GM21390 (cell line): ENCODE data around the gene RTEL1.
"Not testable (repeated sequence)": the region's sequence is repeated elsewhere in the genome, so short reads cannot be mapped to it uniquely, and the experiment has no call there.

Source experiments
- ATAC-seq: cut with Tn5 transposase; IDR thresholded peaks from one replicate; pipeline ENCODE4 v1.9.1; 2021; ENCODE audit not compliant: unreplicated experiment

Gene RTEL1, protein sequence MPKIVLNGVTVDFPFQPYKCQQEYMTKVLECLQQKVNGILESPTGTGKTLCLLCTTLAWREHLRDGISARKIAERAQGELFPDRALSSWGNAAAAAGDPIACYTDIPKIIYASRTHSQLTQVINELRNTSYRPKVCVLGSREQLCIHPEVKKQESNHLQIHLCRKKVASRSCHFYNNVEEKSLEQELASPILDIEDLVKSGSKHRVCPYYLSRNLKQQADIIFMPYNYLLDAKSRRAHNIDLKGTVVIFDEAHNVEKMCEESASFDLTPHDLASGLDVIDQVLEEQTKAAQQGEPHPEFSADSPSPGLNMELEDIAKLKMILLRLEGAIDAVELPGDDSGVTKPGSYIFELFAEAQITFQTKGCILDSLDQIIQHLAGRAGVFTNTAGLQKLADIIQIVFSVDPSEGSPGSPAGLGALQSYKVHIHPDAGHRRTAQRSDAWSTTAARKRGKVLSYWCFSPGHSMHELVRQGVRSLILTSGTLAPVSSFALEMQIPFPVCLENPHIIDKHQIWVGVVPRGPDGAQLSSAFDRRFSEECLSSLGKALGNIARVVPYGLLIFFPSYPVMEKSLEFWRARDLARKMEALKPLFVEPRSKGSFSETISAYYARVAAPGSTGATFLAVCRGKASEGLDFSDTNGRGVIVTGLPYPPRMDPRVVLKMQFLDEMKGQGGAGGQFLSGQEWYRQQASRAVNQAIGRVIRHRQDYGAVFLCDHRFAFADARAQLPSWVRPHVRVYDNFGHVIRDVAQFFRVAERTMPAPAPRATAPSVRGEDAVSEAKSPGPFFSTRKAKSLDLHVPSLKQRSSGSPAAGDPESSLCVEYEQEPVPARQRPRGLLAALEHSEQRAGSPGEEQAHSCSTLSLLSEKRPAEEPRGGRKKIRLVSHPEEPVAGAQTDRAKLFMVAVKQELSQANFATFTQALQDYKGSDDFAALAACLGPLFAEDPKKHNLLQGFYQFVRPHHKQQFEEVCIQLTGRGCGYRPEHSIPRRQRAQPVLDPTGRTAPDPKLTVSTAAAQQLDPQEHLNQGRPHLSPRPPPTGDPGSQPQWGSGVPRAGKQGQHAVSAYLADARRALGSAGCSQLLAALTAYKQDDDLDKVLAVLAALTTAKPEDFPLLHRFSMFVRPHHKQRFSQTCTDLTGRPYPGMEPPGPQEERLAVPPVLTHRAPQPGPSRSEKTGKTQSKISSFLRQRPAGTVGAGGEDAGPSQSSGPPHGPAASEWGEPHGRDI (N-terminal part only)

DNA sequence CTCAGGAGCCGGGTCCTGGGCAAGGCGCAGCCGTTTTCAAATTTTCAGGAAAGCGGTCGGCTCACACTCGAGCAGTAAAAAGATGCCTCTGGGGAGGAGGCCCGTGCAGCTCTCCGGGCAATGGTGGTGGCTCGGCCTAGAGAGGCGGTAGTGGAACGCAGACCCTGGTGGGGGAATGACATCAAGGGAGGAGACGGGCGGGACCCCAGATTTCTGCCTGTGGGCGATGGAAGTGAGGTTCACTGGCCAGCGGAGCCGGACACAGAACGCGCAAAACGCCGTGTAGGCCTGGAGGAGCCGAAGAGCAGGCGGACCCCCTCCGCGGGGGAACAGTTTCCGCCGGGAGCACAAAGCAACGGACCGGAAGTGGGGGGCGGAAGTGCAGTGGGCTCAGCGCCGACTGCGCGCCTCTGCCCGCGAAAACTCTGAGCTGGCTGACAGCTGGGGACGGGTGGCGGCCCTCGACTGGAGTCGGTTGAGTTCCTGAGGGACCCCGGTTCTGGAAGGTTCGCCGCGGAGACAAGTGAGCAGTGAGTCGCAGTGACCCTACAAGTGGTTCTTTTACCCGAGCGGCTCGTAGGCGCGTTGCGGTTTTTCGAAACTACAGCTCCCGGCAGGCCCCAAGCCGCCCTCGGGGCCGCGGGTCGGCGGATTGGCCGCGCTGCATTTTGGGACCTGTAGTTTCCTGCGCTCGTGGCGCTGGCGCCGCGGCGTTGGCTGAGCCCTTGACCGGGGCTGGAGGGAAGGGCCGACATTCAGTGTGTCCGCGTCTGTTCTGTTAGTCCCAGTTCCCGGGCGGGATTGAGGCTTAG, at the start of gene RTEL1:
Gene RTEL1 (plus strand): TSS at position 376 of the 812 bp plus-strand sequence. CDS start 1,091 bp downstream, outside the sequence.
- ATAC-seq = peak; percentile 76

DNA sequence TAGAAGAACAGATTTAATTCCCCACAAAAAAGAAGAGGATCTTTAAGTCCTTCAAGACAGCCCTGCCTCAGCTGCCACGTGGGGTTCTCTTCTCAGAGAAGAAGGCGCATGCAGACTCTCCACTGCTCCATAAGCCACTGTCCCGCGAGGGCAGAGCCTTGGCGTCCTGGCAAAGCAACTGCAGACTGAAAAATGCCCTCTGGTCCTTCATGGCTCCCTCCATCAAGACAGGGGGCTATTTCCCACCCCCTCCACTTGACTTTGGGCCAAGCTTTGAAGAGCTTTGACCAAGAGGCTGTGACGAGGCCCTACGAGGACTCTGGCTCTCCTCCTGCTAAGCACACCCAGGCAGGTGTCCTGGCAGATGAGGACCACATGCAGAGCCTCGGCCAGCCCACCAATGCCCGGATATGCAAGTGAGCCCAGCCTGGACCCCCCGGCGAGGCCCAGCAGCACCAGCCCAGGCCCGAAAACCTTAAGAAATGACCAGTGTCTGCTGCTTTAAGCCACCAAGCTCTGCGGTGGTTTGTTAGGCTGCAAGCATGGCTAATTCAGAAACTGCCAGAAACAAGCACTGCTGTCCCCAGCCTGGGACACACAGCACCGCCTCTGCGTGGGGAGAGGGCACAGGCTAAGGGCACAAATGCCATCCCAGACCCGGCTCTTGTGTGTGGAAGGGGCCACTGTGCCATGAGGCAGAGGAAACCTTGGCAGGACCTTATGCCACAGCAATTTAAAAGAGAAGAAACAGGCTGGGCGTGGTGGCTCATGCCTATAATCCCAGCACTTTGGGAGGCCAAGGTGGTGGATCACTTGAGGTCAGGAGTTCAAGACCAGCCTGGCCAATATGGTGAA, 47.3 kb upstream of the RTEL1 start:
- ATAC-seq = no peak

- ATAC-seq = no peak
These were observed 46.5 kb upstream of the RTEL1 start for GRCh38 chr20:63611646-63612045.

DNA sequence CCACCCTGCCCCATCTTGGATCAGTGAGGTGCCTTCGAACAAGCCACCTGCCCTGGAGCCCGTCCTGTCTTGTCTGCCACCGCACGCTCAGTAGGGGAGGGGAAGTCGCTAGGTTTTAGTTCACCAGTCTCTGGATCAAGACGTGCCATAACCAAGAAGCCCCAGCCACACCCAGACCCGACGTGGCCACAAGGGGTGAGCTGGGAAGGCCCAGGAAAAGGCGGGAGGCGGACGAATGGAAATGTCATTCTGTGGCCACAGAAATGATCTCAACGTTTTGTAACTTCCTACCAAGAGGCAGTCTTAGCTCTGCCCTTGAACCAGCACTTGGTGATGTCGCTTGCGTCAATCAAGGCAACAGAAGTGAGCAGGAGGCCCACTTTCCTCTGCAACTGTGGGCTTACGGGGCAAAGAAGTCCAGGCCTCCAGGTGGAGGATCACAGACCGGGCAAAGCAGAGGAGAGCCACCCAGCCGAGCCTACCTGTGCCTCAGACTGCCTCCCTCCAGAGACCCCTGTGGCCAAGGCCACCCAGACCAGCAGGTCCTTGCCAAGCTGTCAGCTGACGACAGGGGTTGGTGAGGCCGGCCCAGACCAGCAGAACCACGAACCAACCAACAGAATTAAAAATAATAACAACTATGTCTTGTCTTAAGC, 45.7 kb upstream of the RTEL1 start:
- ATAC-seq = no peak

GRCh38 chr20:63613863-63614594, 44.1 kb upstream of the RTEL1 start:
- ATAC-seq = not testable (repeated sequence)

DNA sequence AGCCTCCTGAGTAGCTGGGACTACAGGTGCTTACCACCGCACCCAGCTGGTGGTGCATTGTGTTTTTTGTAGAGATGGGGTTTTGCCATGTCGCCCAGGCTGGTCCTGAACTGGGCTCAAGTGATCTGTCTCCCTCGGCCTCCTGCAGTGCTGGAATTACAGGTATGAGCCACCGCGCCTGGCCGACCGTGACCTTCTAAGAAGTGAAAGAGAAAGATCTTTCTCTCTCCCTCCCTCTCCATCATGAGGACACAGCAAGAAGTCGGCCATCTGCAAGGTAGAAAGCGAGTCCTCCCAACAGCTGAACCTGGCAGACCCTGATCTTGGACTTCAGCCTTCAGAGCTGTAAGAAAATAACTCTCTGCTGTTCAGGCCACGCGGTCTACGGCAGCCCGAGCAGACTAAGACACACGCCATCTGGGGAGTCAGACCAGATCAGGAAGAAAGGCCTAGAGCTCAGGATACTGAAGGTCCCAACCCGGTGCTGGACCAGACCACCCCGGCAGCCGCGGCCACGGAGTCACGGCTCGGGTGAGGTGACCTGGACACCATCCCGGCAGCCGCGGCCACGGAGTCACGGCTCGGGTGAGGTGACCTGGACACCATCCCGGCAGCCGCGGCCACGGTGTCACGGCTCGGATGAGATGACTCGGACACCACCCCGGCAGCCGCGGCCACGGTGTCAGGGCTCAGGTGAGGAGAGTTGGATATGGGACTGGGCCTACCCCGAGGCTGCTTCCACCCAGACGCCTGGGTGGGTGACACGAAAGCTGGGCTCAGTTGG, 40.8 kb upstream of the RTEL1 start:
- no peak for ATAC-seq

- no peak for ATAC-seq
These were observed 40.2 kb upstream of the RTEL1 start for GRCh38 chr20:63617876-63618265.

- ATAC-seq = no peak
These were observed 39.7 kb upstream of the RTEL1 start for GRCh38 chr20:63618291-63618980.

DNA sequence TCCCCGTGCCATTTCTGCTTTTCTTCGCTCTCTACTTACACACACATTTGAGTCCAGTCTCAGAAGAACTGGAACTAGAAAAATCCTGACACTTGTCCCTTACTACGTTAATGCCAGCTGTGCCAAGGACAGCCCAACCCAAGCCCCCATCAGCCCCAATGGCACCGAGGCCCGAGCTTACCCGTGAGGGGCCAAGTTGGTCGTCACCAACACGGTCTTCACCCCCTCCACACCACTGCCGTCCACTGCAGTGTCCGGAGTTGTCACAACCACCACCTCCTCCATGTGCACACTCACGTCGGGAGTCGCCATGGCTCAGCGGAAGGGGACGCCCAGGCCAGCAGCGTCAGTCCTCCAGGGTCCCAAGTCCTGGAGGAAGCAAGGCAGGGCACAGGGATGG, 39.0 kb upstream of the RTEL1 start:
- ATAC-seq = no peak

DNA sequence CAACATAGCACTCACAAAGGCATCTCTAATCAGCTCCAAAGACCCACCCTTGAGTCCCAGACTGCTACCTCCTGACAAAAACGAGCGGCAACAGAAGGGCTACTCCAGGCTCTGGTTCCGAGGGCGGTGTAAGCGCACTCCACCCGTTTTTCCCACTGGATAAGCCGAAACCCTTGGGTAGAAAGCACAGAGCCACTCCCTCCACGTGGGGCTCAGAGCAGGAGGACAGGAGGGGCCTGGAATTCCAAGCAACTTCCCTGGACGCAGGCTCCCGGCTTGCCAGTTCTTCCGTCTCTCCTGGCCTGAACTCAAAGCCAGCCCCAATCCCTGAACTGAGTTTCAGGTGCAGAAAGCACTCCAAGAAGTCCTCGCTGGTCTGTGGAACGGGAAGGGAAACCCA, 38.6 kb upstream of the RTEL1 start:
- ATAC-seq = no peak

- no peak for ATAC-seq
These were observed 37.1 kb upstream of the RTEL1 start for GRCh38 chr20:63620991-63621390.

DNA sequence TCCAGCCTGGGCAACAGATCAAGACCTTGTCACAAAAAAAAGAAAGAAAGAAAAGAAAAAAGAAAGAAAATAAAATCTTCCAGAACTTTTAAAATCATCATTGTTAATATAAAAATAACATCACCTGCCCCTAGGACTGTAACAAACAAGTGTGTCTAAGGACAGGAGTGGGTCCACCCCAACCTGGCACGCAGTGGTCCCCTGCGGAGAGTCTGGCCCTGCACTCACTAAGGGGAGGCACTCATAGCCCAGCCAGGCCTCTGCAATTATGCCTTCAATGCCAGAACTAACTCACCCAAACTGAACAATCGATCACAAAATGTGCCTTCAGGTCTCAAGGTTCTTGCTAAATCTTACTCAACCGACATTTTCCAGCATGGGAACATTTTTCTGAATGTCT, 36.0 kb upstream of the RTEL1 start:
- no peak for ATAC-seq

DNA sequence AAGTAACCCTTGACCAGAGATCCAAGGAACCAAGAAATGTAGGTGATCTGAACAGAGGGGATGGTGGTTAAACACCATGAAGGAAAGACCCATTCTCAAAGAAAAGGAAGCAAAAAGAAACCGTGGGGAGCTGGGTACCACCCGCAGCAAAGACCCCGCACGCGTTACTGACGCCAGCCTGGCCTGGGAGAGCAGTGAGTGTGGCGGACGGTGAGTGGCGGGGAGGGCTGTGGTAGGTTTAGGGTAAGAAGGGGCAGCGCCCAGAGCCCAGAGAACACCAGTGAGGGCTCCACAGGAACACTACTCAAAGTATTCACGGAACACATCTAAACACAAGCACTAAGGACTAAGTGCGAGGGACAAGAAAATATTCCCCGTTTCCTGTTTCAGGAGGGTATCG, 35.4 kb upstream of the RTEL1 start:
- ATAC-seq = no peak

- ATAC-seq = no peak
These were observed 33.6 kb upstream of the RTEL1 start for GRCh38 chr20:63624486-63624885.

- ATAC-seq = no peak
These were observed 32.2 kb upstream of the RTEL1 start for GRCh38 chr20:63625771-63626423.

GRCh38 chr20:63626424-63627128, 31.5 kb upstream of the RTEL1 start, which contains the start of gene GMEB2:
Gene GMEB2 (minus strand): TSS chr20:63627101. CDS start chr20:63619397, 7,704 bp downstream.
- peak; percentile 41 for ATAC-seq
